Naive thymus-derived CD4-positive, alpha-beta T cell (primary cell): ENCODE results near the gene SLC16A2. TPM values are rescaled to one million over a fixed set of nuclear protein-coding genes. Genes with fewer than 3 reads are reported as not detected.
A peak's percentile ranks its signal among the peaks of the same experiment; 100 is the strongest.

Experiments
- ATAC-seq: fragments of 150-1000 bp; cut with Tn5 transposase; 2 replicates; pipeline ENCODE4 v1.10.0; 2021; ENCODE audit warnings: mild to moderate bottlenecking, moderate library complexity
- CTCF ChIA-PET: fragments of 350-600 bp; sonication (Branson Sonifier 250); formaldehyde crosslinking; loops from one replicate; lab custom pipeline; 2021; ENCODE audit warnings: antibody characterized with exemption; lab: Charles Lee
- POLR2A ChIA-PET: fragments of 350-600 bp; sonication (Branson Sonifier 250); formaldehyde crosslinking; loops from one replicate; lab custom pipeline; 2021; ENCODE audit warnings: antibody characterized with exemption, inconsistent platforms; lab: Charles Lee
- DNase-seq, 9 donors: peaks; one replicate each; pipeline versions ENCODE4 v3.0.0 to v3.0.0-alpha.2; 2020 to 2022; ENCODE audit warnings: mixed read lengths in 1 of 9
- H3K27ac ChIP-seq: one replicate; pipeline ENCODE4 v1.7.0; 2013; ENCODE audit warnings: mild to moderate bottlenecking, low read depth, low read length, moderate library complexity
- H3K27me3 ChIP-seq, 2 donors: one replicate each; pipeline ENCODE4 v1.7.0; 2013; ENCODE audit warnings: low read length in 2 of 2, mild to moderate bottlenecking in 2 of 2, moderate library complexity in 2 of 2; ENCODE audit not compliant: control insufficient read depth in 2 of 2, insufficient read depth in 2 of 2
- H3K36me3 ChIP-seq, 3 experiments: 1 replicate in 2 of 3; 2 replicates in 1 of 3; pipeline ENCODE4 v1.7.0; 2013; ENCODE audit warnings: low read length in 3 of 3, mild to moderate bottlenecking in 3 of 3, moderate library complexity in 1 of 3; ENCODE audit not compliant: insufficient read depth in 3 of 3, control insufficient read depth in 2 of 3
- H3K4me1 ChIP-seq, 2 donors: one replicate each; pipeline ENCODE4 v1.7.0; 2013; ENCODE audit warnings: low read length in 2 of 2, mild to moderate bottlenecking in 2 of 2, moderate library complexity in 1 of 2; ENCODE audit not compliant: control insufficient read depth in 2 of 2, insufficient read depth in 2 of 2
- H3K4me3 ChIP-seq: 2 replicates; pipeline ENCODE4 v1.7.0; 2013; ENCODE audit warnings: mild to moderate bottlenecking, low read length
- H3K9me3 ChIP-seq, 3 experiments: 1 replicate in 2 of 3; 2 replicates in 1 of 3; pipeline ENCODE4 v1.7.0; 2013; ENCODE audit warnings: low read length in 3 of 3; ENCODE audit not compliant: control insufficient read depth in 2 of 3
- H3K27ac Mint-ChIP-seq, 9 donors: one replicate each; pipeline ENCODE4 v1.8.0; 2020 to 2022; ENCODE audit warnings: mixed read lengths in 9 of 9, mild to moderate bottlenecking in 8 of 9, moderate library complexity in 5 of 9, inconsistent platforms in 2 of 9
- H3K27me3 Mint-ChIP-seq, 5 donors: one replicate each; pipeline ENCODE4 v1.8.0; 2021 to 2022; ENCODE audit warnings: mixed read lengths in 5 of 5, mild to moderate bottlenecking in 1 of 5
- H3K36me3 Mint-ChIP-seq, 5 donors: one replicate each; pipeline ENCODE4 v1.8.0; 2020 to 2022; ENCODE audit warnings: mixed read lengths in 5 of 5, mild to moderate bottlenecking in 3 of 5, inconsistent platforms in 1 of 5
- H3K4me1 Mint-ChIP-seq, 7 donors: one replicate each; pipeline ENCODE4 v1.8.0; 2020 to 2022; ENCODE audit warnings: mixed read lengths in 7 of 7, mild to moderate bottlenecking in 3 of 7, inconsistent platforms in 1 of 7
- H3K4me3 Mint-ChIP-seq, 10 donors: one replicate each; pipeline ENCODE4 v1.8.0; 2020 to 2022; ENCODE audit warnings: mild to moderate bottlenecking in 10 of 10, mixed read lengths in 10 of 10, moderate library complexity in 6 of 10, inconsistent platforms in 2 of 10
- H3K9me3 Mint-ChIP-seq, 11 donors: one replicate each; pipeline ENCODE4 v1.8.0; 2020 to 2022; ENCODE audit warnings: mixed read lengths in 11 of 11, mild to moderate bottlenecking in 4 of 11, inconsistent platforms in 1 of 11, moderate library complexity in 1 of 11
- intact Hi-C, 2 donors: fragments of 100-400 bp; cut with micrococcal nuclease; formaldehyde crosslinking; loops; one replicate each; pipeline ENCODE4 v1.15.1; 2023
- polyA plus RNA-seq, 2 donors: library from polyadenylated mRNA; unstranded; fragments of 300-500 nt; fragmentation: Illumina TruSeq; gene quantifications; one replicate each; pipeline ENCODE4 v1.2.3, GENCODE V29; 2021
- total RNA-seq, 6 experiments: library from RNA in 5 of 6; stranded (reverse) in 5 of 6; gene quantifications; 1 replicate in 5 of 6; 2 replicates in 1 of 6; pipeline ENCODE4 v1.2.3 and lab custom pipeline; 2021 to 2026

Gene SLC16A2
- total and polyA plus RNA-seq, 7 experiments from 2014 or later, result 0.24 to 0.38 (median 0.38) TPM; not detected in 2

GRCh38 chrX:74535408-74536151, 114.3 kb downstream of the SLC16A2 start:
- POLR2A ChIA-PET, result no interaction called here

GRCh38 chrX:74536152-74536831, 115.0 kb downstream of the SLC16A2 start:
- intact Hi-C loops, result loop anchor here (2.0 to 10.0 kb wide), 7 partner anchors 15 to 1066 kb away; partner anchors contain the start of genes RLIM (in 1 of the 2) and SLC16A2 (in 1 of the 2)
- DNase-seq, result peak in 6 of 9 donors; percentile 6 to 35 (median 12)
- ChIA-PET POLR2A (no interaction called here), CTCF (no interaction called here)
- no peaks in the 10 kb centered on the region for H3K36me3 Mint-ChIP-seq
- no peaks in the 10 kb centered on the region for H3K9me3 ChIP-seq
- H3K4me1 Mint-ChIP-seq, result peaks cover 0 to 18% (median 7%) of the 10 kb centered on the region in 7 donors
- H3K4me3 ChIP-seq, result peak overlapping the region; percentile 63
- H3K4me1 ChIP-seq, result peaks cover 0 to 3% of the 10 kb centered on the region in 2 donors
- H3K27me3 ChIP-seq, result no peaks in the 10 kb centered on the region
- no peaks in the 10 kb centered on the region for H3K27me3 Mint-ChIP-seq
- H3K27ac Mint-ChIP-seq, result peak overlapping the region in 8 of 9 donors; percentile 51 to 80 (median 68)
- H3K27ac ChIP-seq, result peak overlapping the region; percentile 54
- peak overlapping the region; percentile 75 to 89 (median 85) for H3K4me3 Mint-ChIP-seq
- H3K9me3 Mint-ChIP-seq, result no peaks in the 10 kb centered on the region
- no peaks in the 10 kb centered on the region for H3K36me3 ChIP-seq
- peak; percentile 73 for ATAC-seq

More at GRCh38 chrX:74535408-74536151, 114.3 kb downstream of the SLC16A2 start:
- Mint-ChIP-seq H3K9me3 (no peaks in the 10 kb centered on the region), H3K36me3 (no peaks in the 10 kb centered on the region), H3K27me3 (no peaks in the 10 kb centered on the region), H3K27ac (peak overlapping the region; percentile 51 to 80 (median 65)), H3K4me3 (peak overlapping the region; percentile 75 to 89 (median 85)), H3K4me1 (peaks cover 0 to 16% (median 7%) of the 10 kb centered on the region in 7 donors)
- H3K36me3 ChIP-seq, result no peaks in the 10 kb centered on the region
- peak in 6 of 9 donors; percentile 14 to 41 (median 20) for DNase-seq
- no peaks in the 10 kb centered on the region for H3K9me3 ChIP-seq
- H3K4me3 ChIP-seq, result peak overlapping the region; percentile 63
- peak overlapping the region; percentile 54 for H3K27ac ChIP-seq
- peaks cover 0 to 3% of the 10 kb centered on the region in 2 donors for H3K4me1 ChIP-seq
- H3K27me3 ChIP-seq, result no peaks in the 10 kb centered on the region
- peak; percentile 63 for ATAC-seq
- intact Hi-C loops, result loop anchor here (2.0 to 10.0 kb wide), 7 partner anchors 15 to 1067 kb away; partner anchors contain the start of genes RLIM (in 1 of the 2) and SLC16A2 (in 1 of the 2)
- CTCF ChIA-PET, result no interaction called here

- Histone ChIP-seq H3K4me3 (peak overlapping the region; percentile 63), H3K4me1 (peaks cover 0 to 3% of the 10 kb centered on the region in 2 donors), H3K27me3 (no peaks in the 10 kb centered on the region), H3K27ac (peak overlapping the region; percentile 54), H3K9me3 (no peaks in the 10 kb centered on the region), H3K36me3 (no peaks in the 10 kb centered on the region)
- ATAC-seq (peak; percentile 24), DNase-seq (peak in 2 of 9 donors; percentile 4 to 5)
- peak overlapping the region in 6 of 9 donors; percentile 8 to 76 (median 32) for H3K27ac Mint-ChIP-seq
- peaks cover 0 to 18% (median 7%) of the 10 kb centered on the region in 7 donors for H3K4me1 Mint-ChIP-seq
- POLR2A ChIA-PET, result no interaction called here
- peak overlapping the region; percentile 75 to 89 (median 85) for H3K4me3 Mint-ChIP-seq
- intact Hi-C loops, result loop anchor here (2.0 to 10.0 kb wide), 7 partner anchors 14 to 1065 kb away; partner anchors contain the start of genes RLIM (in 1 of the 2) and SLC16A2 (in 1 of the 2)
- H3K27me3 Mint-ChIP-seq, result no peaks in the 10 kb centered on the region
- CTCF ChIA-PET, result no interaction called here
- H3K9me3 Mint-ChIP-seq, result no peaks in the 10 kb centered on the region
- H3K36me3 Mint-ChIP-seq, result no peaks in the 10 kb centered on the region
These were observed 115.6 kb downstream of the SLC16A2 start for GRCh38 chrX:74536832-74537371.

- Histone ChIP-seq H3K4me3 (no peak overlapping the region), H3K27ac (no peak overlapping the region), H3K27me3 (no peaks in the 10 kb centered on the region), H3K9me3 (no peaks in the 10 kb centered on the region), H3K4me1 (no peaks in the 10 kb centered on the region), H3K36me3 (no peaks in the 10 kb centered on the region)
- no peaks in the 10 kb centered on the region for H3K27me3 Mint-ChIP-seq
- ChIA-PET POLR2A (no interaction called here), CTCF (no interaction called here)
- H3K4me3 Mint-ChIP-seq, result no peak overlapping the region
- no peak overlapping the region for H3K27ac Mint-ChIP-seq
- DNase-seq (no peak), ATAC-seq (no peak)
- H3K4me1 Mint-ChIP-seq, result peaks cover 0 to 13% (median 4%) of the 10 kb centered on the region in 7 donors
- H3K9me3 Mint-ChIP-seq, result peaks cover 0 to 2% (median 0%) of the 10 kb centered on the region in 11 donors
- intact Hi-C loops, result no loop called here
- no peaks in the 10 kb centered on the region for H3K36me3 Mint-ChIP-seq
These were observed 119.4 kb downstream of the SLC16A2 start for GRCh38 chrX:74540635-74541249.

DNA sequence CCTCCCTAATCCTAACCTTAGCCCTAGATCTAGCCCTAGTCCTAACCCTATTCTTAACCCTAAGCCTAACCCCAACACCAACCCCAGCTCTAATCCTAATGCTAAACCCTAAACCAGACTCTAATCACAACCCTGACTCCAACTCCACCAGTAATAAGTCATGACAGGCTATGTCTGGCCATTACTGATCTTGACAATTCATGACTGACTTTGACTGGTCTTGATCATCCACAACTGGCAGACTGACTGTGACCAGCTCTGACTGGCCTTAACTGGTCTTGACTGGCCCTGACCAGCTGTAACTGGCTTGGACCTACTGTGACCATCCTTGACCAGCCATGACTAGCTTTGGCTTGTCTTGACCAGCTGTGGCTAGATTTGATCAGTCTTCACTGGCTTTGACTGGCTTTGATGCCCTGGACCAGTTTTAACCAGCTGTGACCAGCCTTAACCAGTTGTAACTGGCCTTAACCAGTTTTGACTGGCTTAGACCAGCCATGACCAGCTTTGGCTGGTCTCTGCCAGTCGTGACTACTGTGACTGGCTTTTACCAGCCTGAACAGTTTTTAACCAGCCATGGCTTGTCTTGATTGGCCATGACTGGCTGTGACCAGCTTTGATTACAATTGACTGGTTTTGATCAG, 124.7 kb downstream of the SLC16A2 start:
- Histone ChIP-seq H3K27ac (no peak overlapping the region), H3K9me3 (no peaks in the 10 kb centered on the region), H3K4me1 (no peaks in the 10 kb centered on the region), H3K36me3 (no peaks in the 10 kb centered on the region), H3K4me3 (no peak overlapping the region), H3K27me3 (no peaks in the 10 kb centered on the region)
- intact Hi-C loops, result no loop called here
- Mint-ChIP-seq H3K36me3 (no peaks in the 10 kb centered on the region), H3K4me3 (no peak overlapping the region), H3K27ac (no peak overlapping the region), H3K9me3 (peaks cover 0 to 2% (median 0%) of the 10 kb centered on the region in 11 donors), H3K4me1 (peaks cover 0 to 5% (median 3%) of the 10 kb centered on the region in 7 donors), H3K27me3 (no peaks in the 10 kb centered on the region)
- ChIA-PET CTCF (interaction anchor here (0.5 to 0.6 kb wide), 2 partner anchors 10 to 195 kb away, joined by 3 to 4 read pairs; no protein-coding TSS in a partner anchor), POLR2A (no interaction called here)
- ATAC-seq (no peak), DNase-seq (peak in 1 of 9 donors; percentile 1)

GRCh38 chrX:74546984-74547383, 125.7 kb downstream of the SLC16A2 start:
- Histone ChIP-seq H3K27me3 (no peaks in the 10 kb centered on the region), H3K27ac (no peak overlapping the region), H3K4me3 (no peak overlapping the region), H3K9me3 (no peaks in the 10 kb centered on the region), H3K36me3 (no peaks in the 10 kb centered on the region), H3K4me1 (no peaks in the 10 kb centered on the region)
- Mint-ChIP-seq H3K27ac (no peak overlapping the region), H3K9me3 (peaks cover 0 to 2% (median 0%) of the 10 kb centered on the region in 11 donors), H3K4me3 (no peak overlapping the region), H3K4me1 (peaks cover 0 to 5% (median 3%) of the 10 kb centered on the region in 7 donors), H3K36me3 (no peaks in the 10 kb centered on the region), H3K27me3 (no peaks in the 10 kb centered on the region)
- DNase-seq (peak in 1 of 9 donors; percentile 8), ATAC-seq (no peak)
- ChIA-PET CTCF (no interaction called here), POLR2A (no interaction called here)
- intact Hi-C loops, result no loop called here
